Measurements from ENCODE around the gene CXXC4. TPM values are rescaled to one million over a fixed set of nuclear protein-coding genes. Genes with fewer than 3 reads are reported as not detected.
A peak's percentile ranks its signal among the peaks of the same experiment; 100 is the strongest.

CXXC4 gene
- total and polyA plus RNA-seq, 2 experiments from 2014 or later = 1.6 to 3.0 TPM

GRCh38 chr4:104451573-104451972, 43.1 kb downstream of the CXXC4 start:
- Histone ChIP-seq H3F3A (replicated peaks; ENCODE audit: low read depth) (no peaks in the 10 kb centered on the region), H3K79me2 (replicated peaks; ENCODE audit: insufficient read depth) (no peaks in the 10 kb centered on the region), H4K20me1 (replicated peaks; ENCODE audit: insufficient read depth) (no peaks in the 10 kb centered on the region), H2AFZ (no peak overlapping the region), H3K4me3 (no peak overlapping the region), H3K27ac (ENCODE audit: low read depth) (no peak overlapping the region), H3K36me3 (ENCODE audit: insufficient read depth) (no peaks in the 10 kb centered on the region), H3K9me2 (ENCODE audit: insufficient read depth) (no peaks in the 10 kb centered on the region; the same call in 1 of the 2 replicates), H3K27me3 (ENCODE audit: insufficient read depth) (no peaks in the 10 kb centered on the region), H3K4me1 (ENCODE audit: insufficient read depth) (peaks cover 15% of the 10 kb centered on the region), H3K4me2 (no peak overlapping the region)
- Mint-ChIP-seq H3K27me3 (ENCODE audit: insufficient read depth, low read depth, poor library complexity) (peaks cover 2% of the 10 kb centered on the region), H3K4me1 (peaks cover 7% of the 10 kb centered on the region; the same call in 2 of the 3 replicates), H3K36me3 (ENCODE audit: low read depth) (no peaks in the 10 kb centered on the region), H3K4me3 (no peak overlapping the region), H3K9me3 (no peaks in the 10 kb centered on the region), H3K27ac (no peak overlapping the region)
- DNase-seq (ENCODE audit: low spot score) (peak; percentile 55), ATAC-seq (peak; percentile 79)
- TF ChIP-seq POLR2AphosphoS5 (IDR thresholded peaks at IDR 0.05; ENCODE audit: low read depth) (no peak), CTCF (conservative IDR thresholded peaks at IDR 0.05; ENCODE audit: low read depth in 2 of 2) (peak; percentile 56 to 60)

DNA sequence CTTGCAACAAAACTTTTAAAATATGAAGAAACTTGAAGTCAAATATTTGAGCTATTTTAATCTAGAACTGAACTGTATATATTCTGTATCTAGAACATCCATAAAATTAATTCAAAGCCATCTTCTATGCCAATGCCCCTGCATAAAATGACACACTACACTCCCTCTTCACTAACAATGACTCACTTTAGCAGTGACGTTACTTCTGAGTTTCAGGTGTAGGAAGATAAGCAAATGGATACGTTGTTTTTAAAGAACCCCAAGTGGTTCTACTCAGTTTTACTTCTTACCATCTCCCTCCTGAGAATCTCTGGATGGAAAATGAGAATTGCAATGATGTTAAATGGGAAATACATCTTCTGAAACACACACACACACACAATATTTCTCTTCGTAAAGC, 45.2 kb downstream of the CXXC4 start:
- Histone ChIP-seq H3K79me2 (replicated peaks; ENCODE audit: insufficient read depth) (no peaks in the 10 kb centered on the region), H3K27me3 (ENCODE audit: insufficient read depth) (no peaks in the 10 kb centered on the region), H3K4me2 (no peak overlapping the region), H3K9me2 (ENCODE audit: insufficient read depth) (no peaks in the 10 kb centered on the region; the same call in 1 of the 2 replicates), H4K20me1 (replicated peaks; ENCODE audit: insufficient read depth) (no peaks in the 10 kb centered on the region), H3K4me1 (ENCODE audit: insufficient read depth) (peaks cover 20% of the 10 kb centered on the region), H3K4me3 (no peak overlapping the region), H2AFZ (no peak overlapping the region), H3K27ac (ENCODE audit: low read depth) (no peak overlapping the region), H3F3A (replicated peaks; ENCODE audit: low read depth) (no peaks in the 10 kb centered on the region), H3K36me3 (ENCODE audit: insufficient read depth) (no peaks in the 10 kb centered on the region)
- Mint-ChIP-seq H3K9me3 (no peaks in the 10 kb centered on the region), H3K4me1 (peaks cover 10% of the 10 kb centered on the region; the same call in 2 of the 3 replicates), H3K36me3 (ENCODE audit: low read depth) (no peaks in the 10 kb centered on the region), H3K27ac (no peak overlapping the region), H3K4me3 (no peak overlapping the region), H3K27me3 (ENCODE audit: insufficient read depth, low read depth, poor library complexity) (peaks cover 2% of the 10 kb centered on the region)
- ATAC-seq = no peak
- no peak for DNase-seq (ENCODE audit: low spot score)
- TF ChIP-seq ZNF331 (CRISPR knock-in tag; IDR thresholded peaks at IDR 0.05; ENCODE audit: low read depth) = no peak
- TF ChIP-seq NANOG (IDR thresholded peaks at IDR 0.05; ENCODE audit: borderline replicate concordance) = no peak
- TF ChIP-seq REST (IDR thresholded peaks at IDR 0.05; ENCODE audit: unreplicated experiment) = no peak
- no peak for TF ChIP-seq ZNF462 (CRISPR knock-in tag; IDR thresholded peaks at IDR 0.05)
- TF ChIP-seq STAT1 (IDR thresholded peaks at IDR 0.05; ENCODE audit: unreplicated experiment) = no peak
- no peak for TF ChIP-seq ZNF114 (CRISPR knock-in tag; IDR thresholded peaks at IDR 0.05)
- no peak for TF ChIP-seq EZH2phosphoT487 (IDR thresholded peaks at IDR 0.05; ENCODE audit: unreplicated experiment)
